Measurements from ENCODE around the gene ITGB4.

ITGB4 gene

DNA sequence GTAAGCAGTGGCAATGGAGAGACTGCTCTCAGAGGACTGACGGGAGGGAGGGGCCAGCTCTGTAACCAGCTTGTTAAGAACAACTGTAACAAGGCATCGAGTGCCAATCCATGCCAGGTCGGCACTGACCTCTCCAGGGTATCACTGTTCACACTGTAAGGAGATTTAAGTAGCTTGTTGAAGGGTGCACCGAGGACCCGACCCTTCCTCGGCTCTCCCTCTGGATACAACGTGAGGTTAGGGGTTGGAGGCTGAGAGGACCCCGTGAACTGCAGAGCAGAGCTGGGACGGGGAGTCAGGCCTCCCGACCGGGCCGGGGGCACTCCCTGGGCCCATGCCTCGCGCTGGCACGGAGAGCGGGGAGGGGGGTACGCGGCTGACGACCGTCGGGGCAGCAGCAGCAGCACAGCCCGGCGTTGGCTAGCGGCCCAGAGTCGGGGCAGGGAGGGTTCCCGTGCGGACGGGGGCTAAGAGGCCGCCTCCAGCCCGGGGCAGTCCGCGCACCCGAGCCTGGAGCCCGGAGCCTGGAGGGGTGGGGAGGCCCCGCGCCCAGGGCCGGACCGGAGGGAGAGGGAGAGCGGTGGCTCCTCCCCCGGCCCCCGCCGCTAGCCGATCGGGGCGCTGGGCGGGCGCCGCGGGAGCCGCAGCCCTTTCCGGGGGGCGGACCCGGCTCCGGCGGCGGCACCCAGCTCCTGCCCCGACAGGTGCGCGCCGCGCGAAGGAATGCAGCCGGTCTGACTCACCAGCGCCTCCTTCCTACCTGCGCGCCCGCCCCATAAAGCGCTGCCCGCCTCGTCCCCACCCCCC is at the start of gene ITGB4:
ITGB4 (plus strand) TSS at position 804 of the 807 bp plus-strand sequence. CDS start 3,245 bp downstream, outside the sequence.
- DNase-seq = peak in 33 of 58 donors; percentile 12 to 69 (median 46)

DNA sequence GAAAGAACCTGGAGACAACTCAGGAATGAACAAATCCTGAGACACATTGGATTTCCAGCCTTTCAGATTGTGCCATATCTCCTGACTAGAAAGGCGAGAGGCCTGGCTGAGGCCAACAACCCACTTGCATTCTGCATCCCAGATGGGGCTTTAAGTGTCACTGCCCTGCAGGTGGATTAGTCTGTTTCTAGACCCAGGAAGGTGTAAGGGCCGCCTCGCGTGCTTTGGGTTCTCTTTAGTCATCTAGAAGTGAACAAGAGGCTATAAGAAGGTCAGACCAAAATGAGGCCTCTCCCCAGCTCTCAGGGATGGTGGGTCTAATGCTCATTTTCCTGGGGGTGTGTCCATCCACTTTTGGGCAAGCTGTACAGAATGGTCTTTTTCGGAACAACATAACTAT is 49.2 kb upstream of the ITGB4 start:
- DNase-seq = no peak

DNA sequence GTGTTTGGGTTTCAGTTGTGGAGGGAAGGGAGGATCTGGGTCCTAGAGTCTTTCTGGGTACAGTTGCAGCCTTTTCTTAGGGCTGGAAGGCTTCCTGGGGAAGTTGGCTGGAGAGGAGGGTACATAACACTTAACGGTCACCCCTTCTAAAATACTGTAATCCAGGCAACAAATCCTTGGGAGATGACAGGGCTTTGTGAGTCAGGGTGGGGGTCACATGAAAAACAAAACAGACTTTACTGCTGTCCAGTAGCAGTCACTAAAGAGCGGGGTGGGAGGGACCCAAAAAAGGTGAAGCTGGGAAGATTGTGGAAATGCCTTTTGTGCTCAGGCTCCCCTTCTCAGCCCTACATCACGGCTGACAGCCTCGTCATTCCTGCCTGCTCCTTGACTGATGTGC is 47.8 kb upstream of the ITGB4 start:
- no peak for DNase-seq

DNA sequence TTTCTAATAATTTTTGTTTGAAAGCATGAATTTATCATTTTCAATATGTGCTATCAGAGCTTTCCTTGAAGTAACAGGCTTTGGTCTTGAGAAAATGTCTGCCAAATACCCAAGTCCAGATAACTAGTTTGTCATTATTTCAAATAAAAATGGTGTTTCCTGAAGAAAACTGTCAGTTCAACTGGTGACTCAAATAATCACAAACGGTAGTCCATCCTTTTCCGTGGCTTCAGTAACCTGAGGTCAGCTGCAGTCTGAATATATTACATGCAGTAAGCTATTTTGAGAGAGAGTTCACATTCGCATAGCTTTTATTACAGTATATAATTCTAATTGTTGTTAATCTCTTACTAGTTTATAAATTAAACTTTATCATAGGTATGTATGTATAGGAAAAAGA is 44.8 kb upstream of the ITGB4 start:
- DNase-seq = no peak

DNA sequence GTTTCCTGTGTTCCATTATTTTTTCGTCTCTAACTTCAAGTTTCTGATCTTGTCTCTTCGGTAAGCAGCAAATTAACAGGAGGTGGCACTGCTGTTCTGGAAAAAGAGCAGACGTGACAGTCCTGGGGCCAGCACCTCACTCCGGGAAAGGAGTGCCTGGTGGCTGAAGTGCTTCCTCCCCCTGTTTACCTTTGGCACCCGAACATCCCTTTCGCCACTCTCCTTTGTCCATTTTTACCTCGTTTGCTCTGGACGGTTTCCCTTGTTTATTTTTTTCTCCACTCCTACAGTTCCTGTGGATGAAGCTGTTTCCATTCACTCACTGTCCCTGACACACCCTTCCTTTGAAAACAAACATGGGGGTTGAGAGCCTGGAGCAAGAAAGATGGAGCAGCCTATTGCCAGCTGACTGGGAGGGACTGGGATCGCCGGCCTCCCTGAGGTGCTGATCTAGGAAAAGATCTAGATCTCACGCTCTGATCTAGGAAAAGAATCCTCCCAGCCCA is 41.5 kb upstream of the ITGB4 start:
- peak in 15 of 58 donors; percentile 17 to 59 (median 31) for DNase-seq

DNA sequence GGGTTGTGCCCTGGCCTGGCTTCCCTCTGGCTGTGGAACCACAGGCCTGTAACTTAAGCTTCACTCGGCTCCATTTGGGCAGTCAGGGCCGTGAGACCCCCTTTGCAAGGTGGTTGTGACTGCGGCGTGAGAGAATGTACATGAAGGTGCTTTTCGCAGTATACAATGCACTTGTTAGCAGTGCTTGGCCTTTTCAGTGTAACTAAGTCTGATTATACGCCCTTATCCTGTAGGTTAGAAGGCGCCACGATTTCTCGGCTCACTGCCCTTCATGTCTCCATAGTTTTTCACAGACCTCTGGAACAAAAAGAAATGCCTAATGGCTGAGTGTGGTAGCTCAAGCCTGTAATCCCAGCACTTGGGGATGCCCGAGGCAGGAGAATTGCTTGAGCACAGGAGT is 40.8 kb upstream of the ITGB4 start:
- no peak for DNase-seq

DNA sequence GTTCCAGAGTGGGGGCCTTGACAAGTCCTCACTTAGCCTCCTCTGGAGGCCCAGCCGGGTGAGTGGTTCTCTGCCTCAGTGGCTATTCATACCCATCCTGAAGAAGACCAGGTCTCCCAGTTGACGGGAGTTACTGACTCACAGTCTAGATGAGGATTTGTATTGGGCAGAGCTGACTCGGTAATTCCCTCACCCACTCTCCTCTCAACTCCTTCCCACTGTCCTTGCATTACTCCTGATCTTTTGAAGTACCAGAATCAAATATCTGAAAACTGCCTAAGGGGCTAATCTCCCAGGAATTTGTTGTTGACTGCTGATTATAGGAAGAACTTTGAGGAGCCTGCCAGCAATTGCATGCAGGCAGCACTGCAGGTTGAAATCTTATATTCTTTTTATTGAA is 40.0 kb upstream of the ITGB4 start:
- no peak for DNase-seq

DNA sequence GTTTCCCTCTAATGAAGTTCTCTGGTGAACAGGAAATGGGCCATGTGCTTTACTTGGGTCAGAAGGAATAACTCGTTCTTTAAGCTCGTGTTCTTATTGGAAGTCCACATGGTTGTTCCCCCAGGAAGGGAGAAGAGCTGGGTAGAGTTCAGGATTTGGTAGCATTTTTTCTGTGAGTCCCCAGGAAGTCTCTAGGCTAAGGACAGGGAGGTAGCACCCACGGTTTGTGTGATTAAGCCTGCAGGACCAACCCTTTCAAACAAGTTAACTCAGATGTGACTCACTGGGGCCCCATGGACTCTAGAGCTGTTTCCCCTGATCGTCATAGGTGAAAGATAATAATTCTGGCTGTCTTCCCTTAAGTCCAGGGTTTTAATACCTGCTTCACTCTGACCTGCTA is 37.7 kb upstream of the ITGB4 start:
- no peak for DNase-seq

DNA sequence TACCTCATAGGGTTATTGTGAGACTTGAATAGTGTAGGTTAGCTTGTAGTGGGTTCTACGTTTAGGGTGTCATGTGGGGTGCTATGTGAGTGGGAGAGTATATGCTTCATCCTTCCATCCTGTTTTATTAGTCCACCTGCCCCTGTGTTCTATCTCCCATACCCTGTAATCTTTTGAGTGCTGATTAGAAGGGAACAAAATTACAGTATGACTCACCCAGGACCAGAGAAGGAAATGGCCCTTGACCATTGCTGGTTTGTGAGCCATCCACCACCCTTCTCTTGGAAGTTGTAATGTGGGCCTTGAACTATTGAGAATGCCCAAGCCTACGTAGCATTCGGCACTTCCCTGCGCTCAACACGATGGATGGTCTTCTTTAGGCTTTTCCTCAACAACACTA is 37.0 kb upstream of the ITGB4 start:
- no peak for DNase-seq

DNA sequence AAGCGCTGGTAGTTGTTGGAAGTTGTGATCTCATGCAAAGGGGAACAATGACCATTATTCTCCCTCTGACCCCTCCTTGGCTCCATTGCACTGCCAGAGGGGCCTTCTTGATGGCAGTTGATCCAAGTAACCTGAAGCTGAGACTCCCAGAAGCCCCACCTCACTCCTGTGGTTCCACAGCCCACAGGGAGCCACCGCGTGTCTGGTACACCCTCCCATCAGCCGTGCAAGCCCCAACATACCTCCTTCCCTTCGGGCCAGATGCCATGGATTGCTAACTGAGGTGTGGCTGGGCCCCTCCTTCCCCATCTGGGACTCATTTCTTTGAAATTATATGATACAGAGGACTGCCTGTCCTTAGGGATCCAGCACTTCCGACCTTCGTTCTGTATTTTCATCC is 36.3 kb upstream of the ITGB4 start:
- no peak for DNase-seq

DNA sequence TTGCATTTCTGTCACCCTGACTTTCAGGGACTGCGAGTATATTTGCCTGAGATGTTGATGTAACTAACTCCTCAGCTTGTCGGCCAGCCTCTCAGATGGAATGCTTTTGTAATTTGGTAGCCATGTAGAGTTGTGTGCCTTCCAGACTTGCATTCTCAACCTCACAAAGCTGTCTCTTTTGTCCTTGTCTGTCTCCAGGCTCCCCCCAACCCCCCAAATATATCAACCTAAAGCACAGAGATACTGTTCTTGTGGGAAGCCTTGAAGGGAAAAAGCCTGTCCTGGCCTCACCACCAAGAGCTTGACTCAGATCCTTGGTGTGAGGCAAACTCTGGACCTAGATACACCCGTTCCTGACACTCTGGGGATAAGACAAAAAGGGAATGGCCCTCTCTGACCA is 35.8 kb upstream of the ITGB4 start:
- DNase-seq = no peak

DNA sequence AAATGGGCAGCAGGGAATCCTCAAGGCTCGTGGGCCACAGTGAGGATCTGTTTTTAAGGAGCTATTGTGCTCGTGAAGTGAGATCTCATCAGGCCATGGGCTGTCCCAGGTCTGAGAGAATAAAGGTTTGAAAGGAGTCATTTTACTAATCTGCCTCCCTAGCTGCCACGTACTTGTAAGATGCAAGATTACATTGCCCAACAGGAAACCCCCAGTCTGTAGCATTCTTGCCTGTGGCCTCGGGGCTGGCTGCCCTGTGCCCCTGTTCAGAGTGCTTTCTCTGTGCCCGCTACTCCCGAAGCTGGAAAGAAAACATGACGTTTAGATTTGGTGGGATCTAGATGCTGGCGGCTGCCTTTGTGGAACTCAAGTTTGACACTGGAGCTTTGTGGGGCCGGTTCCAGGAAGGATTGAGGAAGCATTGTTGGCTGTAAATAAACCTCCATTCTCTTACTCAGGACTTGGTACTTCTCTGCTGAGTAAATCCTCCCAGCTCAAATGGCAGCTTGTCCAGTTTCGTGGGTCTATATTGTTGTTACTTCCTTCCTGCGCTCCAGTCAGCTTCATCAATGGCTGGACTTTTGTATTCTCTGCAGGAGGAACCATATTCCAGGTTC is 32.9 kb upstream of the ITGB4 start:
- peak in 3 of 58 donors; percentile 14 to 35 (median 21) for DNase-seq

DNA sequence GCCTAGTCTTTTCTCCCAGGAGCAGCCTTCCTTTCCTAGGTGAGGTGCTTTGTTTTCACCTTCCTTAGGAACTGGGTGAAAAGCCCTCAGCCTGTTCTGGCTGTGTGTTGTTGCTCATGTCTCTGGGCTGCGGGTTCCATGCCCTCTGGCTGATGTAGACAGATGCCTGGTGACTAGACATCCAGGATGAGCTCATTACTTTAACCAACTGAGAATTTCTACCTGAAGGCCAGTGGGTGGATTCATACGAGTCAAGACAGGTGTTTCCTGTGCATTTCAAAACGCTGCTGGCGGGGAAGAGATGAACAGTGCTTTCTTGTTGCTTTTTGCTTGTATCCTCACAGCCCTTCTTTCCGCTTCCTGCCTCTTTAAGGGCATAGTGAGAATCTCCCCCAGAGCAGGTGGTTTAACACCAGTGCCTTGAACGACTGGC is 31.8 kb upstream of the ITGB4 start:
- DNase-seq = no peak

DNA sequence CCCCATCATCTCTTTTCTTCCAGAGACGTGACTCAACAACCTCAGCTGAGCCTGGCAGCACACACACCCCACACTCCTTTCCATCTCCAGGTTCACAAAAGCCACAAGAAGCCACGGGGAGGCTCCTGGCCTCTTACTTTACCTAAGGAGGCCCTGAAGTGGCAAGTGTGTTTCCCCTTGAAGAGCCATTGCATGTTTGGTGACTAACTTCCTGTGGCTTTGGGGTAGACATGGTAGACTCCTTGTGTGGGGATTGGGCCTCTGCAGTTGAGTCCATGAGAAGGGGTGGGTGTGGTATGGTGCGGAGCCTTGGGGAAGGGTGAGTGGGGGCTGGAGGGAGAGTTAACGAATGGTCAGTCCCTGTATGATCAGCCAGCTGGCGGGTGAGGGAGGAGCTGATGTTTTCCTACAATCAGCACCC is 29.9 kb upstream of the ITGB4 start:
- peak in 1 of 58 donors; percentile 58 for DNase-seq

DNA sequence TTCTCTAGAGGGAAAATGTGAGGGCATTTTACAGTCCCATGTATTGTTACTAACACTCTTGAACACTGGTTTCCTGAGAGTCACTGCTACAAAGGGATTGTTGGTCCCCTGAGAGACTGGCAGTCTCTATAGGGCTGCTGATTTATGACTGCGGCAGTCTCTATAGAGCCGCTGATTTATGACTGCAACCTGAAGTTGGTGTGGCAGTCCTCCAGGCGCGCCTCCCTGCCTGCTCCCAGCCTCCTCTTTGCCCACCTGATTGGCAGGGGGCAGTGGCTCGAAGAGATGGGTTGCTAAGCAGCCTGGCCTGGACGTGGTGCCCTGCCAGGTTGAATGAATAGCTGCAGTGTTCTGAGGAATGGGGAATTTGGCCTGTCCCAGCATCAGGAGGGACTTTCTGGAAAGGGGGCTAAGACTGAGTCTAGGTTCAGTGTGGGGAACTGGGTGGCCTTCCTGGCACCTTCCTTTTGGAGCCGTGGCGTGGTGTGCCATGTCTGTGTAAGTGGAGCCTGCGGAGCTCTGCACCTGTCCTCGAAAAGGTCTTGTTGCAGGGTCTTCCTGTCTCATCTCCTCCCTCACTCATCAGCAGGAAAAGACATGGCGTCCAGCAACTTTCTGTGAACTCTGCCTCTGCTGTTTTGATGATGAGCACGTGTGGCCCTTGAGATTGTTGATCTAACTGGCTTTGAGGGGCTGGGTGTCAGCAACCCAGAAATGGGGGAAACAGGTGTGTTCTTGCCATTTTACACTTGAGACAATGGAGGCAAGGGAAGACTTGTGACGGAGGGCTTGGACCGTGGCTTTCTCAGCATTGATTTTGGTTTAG is 29.2 kb upstream of the ITGB4 start:
- DNase-seq = peak in 51 of 58 donors; percentile 27 to 91 (median 71)

DNA sequence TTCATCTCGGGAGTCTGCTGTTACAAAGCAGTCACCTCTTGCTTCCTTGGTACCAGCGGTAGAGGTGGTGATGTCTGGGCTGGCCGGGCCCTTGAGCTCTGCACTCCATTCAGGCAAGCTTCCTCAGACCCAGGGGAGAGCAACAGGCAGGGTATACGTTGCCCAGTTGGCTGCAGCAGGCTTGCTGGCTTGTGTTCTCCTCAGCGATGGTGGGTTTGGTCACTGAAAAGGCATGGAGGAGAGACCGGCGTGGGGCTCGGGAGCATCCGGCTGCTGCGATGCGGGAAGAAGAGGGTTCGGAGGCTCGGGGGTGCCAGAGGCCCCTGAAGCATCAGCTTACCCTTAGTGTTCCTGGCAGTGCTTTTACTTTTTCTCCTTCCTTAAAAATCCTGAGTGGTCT is 28.3 kb upstream of the ITGB4 start:
- DNase-seq = peak in 3 of 58 donors; percentile 46 to 68 (median 52)

DNA sequence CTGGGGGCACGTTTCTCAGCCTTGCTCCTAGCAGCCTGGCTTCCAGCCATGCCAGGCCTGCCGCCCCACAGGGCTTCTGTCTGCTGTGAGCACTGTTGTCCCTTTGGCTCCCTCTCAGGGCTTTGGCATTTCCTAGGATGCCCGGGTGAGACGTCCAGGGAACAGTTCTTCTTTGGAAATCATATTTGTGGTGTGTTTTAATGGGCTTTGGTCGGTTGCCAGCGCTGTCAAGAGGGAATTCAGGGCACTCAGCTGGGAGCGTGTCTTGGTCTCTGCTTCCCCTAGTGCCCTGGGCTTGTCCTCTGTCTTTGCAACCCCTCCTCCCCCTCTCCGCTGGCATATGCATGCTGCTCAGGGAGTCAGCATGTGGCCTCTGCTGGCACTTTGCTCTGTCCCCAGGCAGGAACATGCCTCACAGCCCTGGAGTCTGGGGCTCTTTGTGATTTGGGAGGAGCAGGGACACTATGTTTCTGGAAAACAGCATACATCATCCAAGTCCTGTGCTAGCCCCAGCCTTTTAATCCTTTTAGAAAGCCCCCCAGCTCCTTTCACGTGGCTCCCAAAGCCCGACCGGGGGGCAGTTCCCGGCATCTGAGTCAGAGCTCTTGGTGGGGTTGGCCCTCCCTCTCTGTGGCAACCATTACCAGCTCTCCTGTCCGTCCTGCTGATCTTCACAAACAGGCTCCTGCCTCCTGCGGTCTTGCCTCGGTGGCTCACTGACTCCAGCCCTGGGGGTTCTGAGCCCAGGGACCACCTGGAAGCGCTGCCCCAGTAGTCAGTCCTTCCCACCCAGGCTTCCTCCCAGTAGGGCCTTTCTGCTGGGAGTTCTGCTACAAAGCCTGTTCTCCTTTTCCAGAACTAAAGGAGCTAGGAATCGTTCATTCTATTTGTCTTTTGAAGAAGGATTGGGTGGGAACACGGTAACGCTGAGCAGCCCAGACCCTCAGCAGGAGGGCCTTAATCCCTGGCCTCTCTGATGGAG is 27.5 kb upstream of the ITGB4 start:
- peak; percentile 42 to 99 (median 89) for DNase-seq

DNA sequence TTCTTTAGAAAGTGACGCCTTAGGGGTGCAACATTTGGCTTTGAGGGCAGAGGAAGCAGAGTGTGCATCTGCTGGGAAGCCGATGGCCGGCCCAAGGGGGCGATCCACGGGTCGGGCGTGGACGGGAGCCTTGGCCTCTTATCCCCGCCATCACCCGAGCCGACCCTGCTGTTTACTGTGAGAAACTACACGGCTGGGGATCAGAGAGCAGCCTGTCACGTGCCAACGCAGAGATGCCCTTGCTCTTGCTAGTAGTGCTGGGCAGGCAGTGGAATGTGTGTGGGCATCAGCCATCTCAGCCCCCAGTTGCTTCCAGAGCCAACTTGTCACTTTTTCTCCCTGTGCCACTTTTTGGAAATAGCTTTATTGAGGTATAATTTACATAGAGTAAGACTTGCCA is 26.7 kb upstream of the ITGB4 start:
- peak in 12 of 58 donors; percentile 20 to 46 (median 36) for DNase-seq

DNA sequence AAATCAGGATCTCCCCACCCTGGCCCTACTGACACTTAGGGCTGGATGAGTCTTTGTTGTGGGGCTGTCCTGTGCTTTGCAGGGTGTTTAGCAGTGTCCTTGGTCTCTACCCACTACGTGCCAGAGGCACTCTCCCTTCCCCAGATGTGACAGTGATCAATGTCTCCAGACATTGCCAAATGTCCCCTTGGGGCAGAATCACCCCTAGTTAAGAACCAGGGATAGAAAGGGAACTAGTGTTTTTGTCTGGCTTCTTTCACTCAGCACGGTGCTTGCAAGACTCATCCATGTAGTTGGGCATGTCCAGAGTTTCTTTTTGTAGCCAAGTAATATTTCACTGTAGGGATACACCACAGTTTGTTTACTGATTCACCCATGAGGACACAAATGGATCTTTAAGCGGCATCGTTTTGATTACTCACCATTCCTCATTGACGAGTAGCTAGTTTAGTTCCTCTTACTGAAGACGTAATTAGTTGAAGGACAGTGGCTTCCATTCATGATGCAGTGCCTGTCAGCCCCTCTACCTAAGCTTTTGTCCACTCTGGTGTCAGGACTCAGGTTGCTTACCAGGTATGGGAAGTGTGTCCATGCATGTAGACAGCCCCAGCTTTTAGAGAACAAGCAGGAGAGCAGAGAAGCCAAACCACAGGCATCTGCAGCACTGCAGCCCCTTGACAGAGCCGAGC is 26.0 kb upstream of the ITGB4 start:
- peak in 1 of 58 donors; percentile 52 for DNase-seq

DNA sequence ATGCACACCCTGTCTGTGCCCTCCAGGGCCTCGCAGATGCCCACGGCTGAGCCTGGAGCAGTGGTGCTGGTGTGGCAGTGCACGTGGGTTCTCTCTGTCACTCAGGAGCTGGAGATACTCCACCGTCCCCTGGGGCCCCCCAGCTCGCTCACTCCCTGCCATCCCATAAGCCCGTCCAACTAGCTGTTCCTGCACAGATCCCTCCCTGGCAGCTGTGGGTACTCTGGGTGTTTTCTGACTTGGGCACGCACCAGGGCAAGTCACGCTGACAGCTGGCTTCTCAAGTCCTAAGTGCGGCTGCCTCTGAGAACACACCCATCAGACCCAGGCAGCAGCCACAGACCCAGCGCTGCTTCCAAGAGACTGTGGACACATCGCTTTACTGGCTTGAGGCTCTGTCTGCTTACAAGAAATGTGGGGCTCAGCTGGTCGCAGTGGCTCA is 25.4 kb upstream of the ITGB4 start:
- peak in 26 of 58 donors; percentile 13 to 79 (median 46) for DNase-seq
